Osteoblast (primary cell): ENCODE measurements around the gene POFUT1. TPM values are rescaled to one million over a fixed set of nuclear protein-coding genes. Genes with fewer than 3 reads are reported as not detected.
"Not testable (repeated sequence)": the region's sequence is repeated elsewhere in the genome, so short reads cannot be mapped to it uniquely, and the experiment has no call there.

Experiments used
- DNase-seq: peaks from one replicate; pipeline ENCODE4 v3.0.0; 2011; ENCODE audit warnings: low spot score, mixed read lengths; ENCODE audit not compliant: insufficient read length; ENCODE audit errors: missing footprints
- H2AFZ ChIP-seq: 2 replicates; pipeline ENCODE4 v1.6.0; 2011; ENCODE audit warnings: mild to moderate bottlenecking, low read length
- H3K27ac ChIP-seq: 2 replicates; pipeline ENCODE4 v1.5.1; 2011; ENCODE audit warnings: mild to moderate bottlenecking, low read depth, low read length, moderate library complexity
- H3K27me3 ChIP-seq: 2 replicates; pipeline ENCODE4 v1.6.0; 2012; ENCODE audit warnings: mild to moderate bottlenecking, control low read depth, inconsistent platforms, low read length, moderate library complexity; ENCODE audit not compliant: insufficient read depth
- H3K36me3 ChIP-seq: 2 replicates; pipeline ENCODE4 v1.5.1; 2011; ENCODE audit warnings: mild to moderate bottlenecking, low read length, control low read depth, moderate library complexity; ENCODE audit not compliant: insufficient read depth
- H3K4me1 ChIP-seq: 2 replicates; pipeline ENCODE4 v1.5.1; 2011; ENCODE audit warnings: mild to moderate bottlenecking, low read length, control low read depth, moderate library complexity; ENCODE audit not compliant: insufficient read depth
- H3K4me2 ChIP-seq: 2 replicates; pipeline ENCODE4 v1.6.0; 2011; ENCODE audit warnings: mild to moderate bottlenecking, low read length; ENCODE audit not compliant: insufficient read depth
- H3K4me3 ChIP-seq: fragments of 200-600 bp; sonication (generic); 3 replicates; pipeline ENCODE4 v1.5.1; 2012; ENCODE audit warnings: mild to moderate bottlenecking, low read length, inconsistent platforms; ENCODE audit not compliant: insufficient read depth
- H3K79me2 ChIP-seq: 2 replicates; pipeline ENCODE4 v1.6.0; 2012; ENCODE audit warnings: mild to moderate bottlenecking, low read length, control low read depth, inconsistent platforms; ENCODE audit not compliant: insufficient read depth
- H3K9me3 ChIP-seq: 2 replicates; pipeline ENCODE4 v1.5.1; 2011; ENCODE audit warnings: low read depth, low read length, control low read depth
- H4K20me1 ChIP-seq: 2 replicates; pipeline ENCODE4 v1.6.0; 2012; ENCODE audit warnings: mild to moderate bottlenecking, low read length, control low read depth; ENCODE audit not compliant: insufficient read depth
- CTCF ChIP-seq: IDR thresholded peaks from 2 replicates; pipeline ENCODE4 v1.5.1; 2011; ENCODE audit warnings: mild to moderate bottlenecking, low read depth, low read length, moderate library complexity; ENCODE audit errors: extremely low read depth
- total RNA-seq: library from RNA; depleted of rRNA; stranded (reverse); fragments of >200 nt; gene quantifications from 2 replicates; pipeline ENCODE4 v1.2.3, GENCODE V29; 2012

The POFUT1 gene
- total RNA-seq, 1 donor: 40.9 TPM

DNA sequence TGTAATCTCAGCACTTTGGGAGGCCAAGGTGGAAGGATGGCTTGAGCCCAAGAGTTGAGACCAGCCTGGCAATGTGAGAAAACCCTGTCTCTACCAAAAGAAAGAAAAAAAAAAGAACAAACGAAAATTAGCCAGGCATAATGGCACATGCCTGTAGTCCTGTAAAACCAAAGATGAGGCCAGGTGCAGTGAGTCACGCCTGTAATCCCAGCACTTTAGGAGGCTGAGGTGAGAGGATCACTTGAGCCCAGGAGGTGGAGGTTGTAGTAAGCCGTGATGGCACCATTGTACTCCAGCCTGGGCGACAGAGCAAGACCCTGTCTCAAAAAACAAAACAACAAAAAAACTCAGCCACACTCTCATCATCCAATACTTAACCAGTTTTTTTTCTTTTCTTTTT lies 37.3 kb downstream of the POFUT1 start:
- no peak overlapping the region for H3K4me2 ChIP-seq
- no peaks in the 10 kb centered on the region for H3K9me3 ChIP-seq
- DNase-seq: no peak
- peaks cover 3% of the 10 kb centered on the region for H3K4me1 ChIP-seq
- H4K20me1 ChIP-seq: no peaks in the 10 kb centered on the region
- H3K4me3 ChIP-seq: no peak overlapping the region
- no peak overlapping the region for H2AFZ ChIP-seq
- no peak overlapping the region for H3K27ac ChIP-seq
- H3K36me3 ChIP-seq: no peaks in the 10 kb centered on the region
- H3K27me3 ChIP-seq: no peaks in the 10 kb centered on the region
- TF ChIP-seq CTCF: no peak
- no peaks in the 10 kb centered on the region for H3K79me2 ChIP-seq

GRCh38 chr20:32246208-32246607 lies 38.5 kb downstream of the POFUT1 start:
- DNase-seq, H3K79me2 ChIP-seq, H4K20me1 ChIP-seq, H3K4me1 ChIP-seq, H3K27me3 ChIP-seq, H2AFZ ChIP-seq, H3K4me2 ChIP-seq, H3K27ac ChIP-seq, H3K9me3 ChIP-seq, H3K4me3 ChIP-seq, H3K36me3 ChIP-seq: not testable (repeated sequence)

- H3K36me3 ChIP-seq: no peaks in the 10 kb centered on the region
- no peaks in the 10 kb centered on the region for H3K79me2 ChIP-seq
- TF ChIP-seq CTCF: no peak
- H2AFZ ChIP-seq: no peak overlapping the region
- no peak for DNase-seq
- no peak overlapping the region for H3K4me3 ChIP-seq
- no peaks in the 10 kb centered on the region for H3K27me3 ChIP-seq
- no peak overlapping the region for H3K4me2 ChIP-seq
- no peaks in the 10 kb centered on the region for H3K9me3 ChIP-seq
- no peaks in the 10 kb centered on the region for H4K20me1 ChIP-seq
- H3K27ac ChIP-seq: no peak overlapping the region
- peaks cover 3% of the 10 kb centered on the region for H3K4me1 ChIP-seq
Observed at GRCh38 chr20:32248043-32248442, 40.4 kb downstream of the POFUT1 start.

DNA sequence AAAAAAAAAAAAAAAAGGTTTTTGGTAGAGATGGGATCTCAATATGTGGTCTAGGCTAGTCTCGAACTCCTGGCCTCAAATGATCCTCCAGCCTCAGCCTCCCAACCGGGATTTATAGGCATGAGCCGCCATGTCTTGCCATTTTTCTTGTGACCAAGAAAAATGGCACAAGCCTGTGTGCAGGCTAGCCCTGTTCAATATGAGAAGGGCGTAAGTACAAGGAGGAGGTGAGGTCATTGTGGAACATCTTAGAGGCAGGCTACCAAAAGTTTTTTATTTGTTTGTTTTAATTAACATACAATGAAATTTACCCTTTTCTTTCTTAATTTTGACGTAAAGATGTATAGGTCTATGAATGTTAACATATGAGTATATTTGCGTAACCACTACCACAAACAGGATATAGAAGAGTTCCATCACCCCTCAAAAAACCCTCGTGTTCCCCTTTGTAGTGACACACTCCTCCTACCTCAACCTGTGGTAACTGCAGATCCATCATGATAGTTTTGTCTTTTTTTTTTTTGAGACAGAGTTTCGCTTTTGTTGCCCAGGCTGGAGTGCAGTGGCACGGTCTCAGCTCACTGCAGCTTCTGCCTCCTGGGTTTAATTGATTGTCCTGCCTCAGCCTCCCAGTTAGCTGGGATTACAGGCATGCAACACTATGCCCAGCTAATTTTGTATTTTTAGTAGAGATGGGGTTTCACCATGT lies 41.5 kb downstream of the POFUT1 start:
- Histone ChIP-seq H4K20me1 (no peaks in the 10 kb centered on the region), H3K4me1 (peaks cover 3% of the 10 kb centered on the region), H3K4me3 (no peak overlapping the region), H3K27me3 (no peaks in the 10 kb centered on the region), H3K4me2 (no peak overlapping the region), H3K27ac (no peak overlapping the region), H3K36me3 (no peaks in the 10 kb centered on the region), H2AFZ (no peak overlapping the region), H3K79me2 (no peaks in the 10 kb centered on the region), H3K9me3 (no peaks in the 10 kb centered on the region)
- TF ChIP-seq CTCF: no peak
- DNase-seq: peak; percentile 57
